SK-N-SH treated with all-trans-retinoic acid at 6 μM for 48 hours (cell line): Measurements from ENCODE around the gene TKT.

Experiments used
- ATAC-seq: fragments of 200-7000 bp; cut with Tn5 transposase; 3 replicates; pipeline ENCODE4 v1.9.1; 2020; ENCODE audit warnings: mild to moderate bottlenecking, moderate library complexity
- ARNTL ChIP-seq: fragments of 450-650 bp; formaldehyde crosslinking; IDR thresholded peaks from 2 replicates; pipeline ENCODE4 v1.5.0; 2020; ENCODE audit warnings: low read depth, mild to moderate bottlenecking, moderate library complexity, borderline replicate concordance
- BACH2 ChIP-seq: fragments of 250-450 bp; sonication (Bioruptor Pico); IDR thresholded peaks from 2 replicates; pipeline ENCODE4 v1.9.0; 2021; ENCODE audit warnings: mild to moderate bottlenecking, borderline replicate concordance
- CSDC2 ChIP-seq: fragments of 250-450 bp; sonication (Bioruptor Pico); IDR thresholded peaks from 2 replicates; pipeline ENCODE4 v1.5.0; 2020; ENCODE audit warnings: mild to moderate bottlenecking, moderate library complexity
- ESRRG ChIP-seq: fragments of 250-450 bp; sonication (Bioruptor Pico); IDR thresholded peaks from 2 replicates; pipeline ENCODE4 v1.6.1; 2021; ENCODE audit warnings: mild to moderate bottlenecking
- GLIS3 ChIP-seq: fragments of 250-450 bp; sonication (Bioruptor Pico); IDR thresholded peaks from 2 replicates; pipeline ENCODE4 v1.5.0; 2020; ENCODE audit warnings: mild to moderate bottlenecking, moderate library complexity
- ISL1 ChIP-seq: fragments of 250-450 bp; sonication (Bioruptor Pico); IDR thresholded peaks from 2 replicates; pipeline ENCODE4 v2.1.2; 2022; ENCODE audit warnings: mild to moderate bottlenecking, moderate library complexity
- OSR1 ChIP-seq: fragments of 250-450 bp; sonication (Bioruptor Pico); IDR thresholded peaks from 2 replicates; pipeline ENCODE4 v1.8.0; 2022; ENCODE audit warnings: moderate library complexity, mild to moderate bottlenecking, inconsistent platforms
- PPARA ChIP-seq: fragments of 250-450 bp; sonication (Bioruptor Pico); IDR thresholded peaks from 2 replicates; pipeline ENCODE4 v1.5.0; 2020; ENCODE audit warnings: mild to moderate bottlenecking, borderline replicate concordance
- RARB ChIP-seq: fragments of 250-450 bp; sonication (Bioruptor Pico); IDR thresholded peaks from 2 replicates; pipeline ENCODE4 v1.8.0; 2021; ENCODE audit warnings: mild to moderate bottlenecking, moderate library complexity
- TCF4 ChIP-seq: fragments of 250-450 bp; sonication (Bioruptor Pico); IDR thresholded peaks from 2 replicates; pipeline ENCODE4 v1.8.0; 2021; ENCODE audit warnings: mild to moderate bottlenecking, moderate library complexity, borderline replicate concordance
- TOX ChIP-seq: fragments of 250-450 bp; sonication (Bioruptor Pico); IDR thresholded peaks from 2 replicates; pipeline ENCODE4 v1.8.0; 2021; ENCODE audit warnings: mild to moderate bottlenecking, moderate library complexity, borderline replicate concordance
- ZC3H10 ChIP-seq: fragments of 250-450 bp; sonication (Bioruptor Pico); IDR thresholded peaks from 2 replicates; pipeline ENCODE4 v1.5.1; 2021; ENCODE audit warnings: mild to moderate bottlenecking, moderate library complexity
- ZFP3 ChIP-seq: fragments of 250-450 bp; sonication (Bioruptor Pico); IDR thresholded peaks from 2 replicates; pipeline ENCODE4 v1.5.0; 2020; ENCODE audit warnings: mild to moderate bottlenecking, moderate library complexity
- ZFP30 ChIP-seq: fragments of 450-650 bp; formaldehyde crosslinking; IDR thresholded peaks from 2 replicates; pipeline ENCODE4 v1.5.0; 2022; ENCODE audit warnings: mild to moderate bottlenecking, moderate library complexity
- ZNF565 ChIP-seq: fragments of 450-650 bp; formaldehyde crosslinking; conservative IDR thresholded peaks from 2 replicates; pipeline ENCODE4 v1.5.0; 2020; ENCODE audit warnings: low read depth, mild to moderate bottlenecking, moderate library complexity
- ZNF70 ChIP-seq: fragments of 450-650 bp; formaldehyde crosslinking; IDR thresholded peaks from 2 replicates; pipeline ENCODE4 v1.5.0; 2020; ENCODE audit warnings: mild to moderate bottlenecking, moderate library complexity
- ZNF8 ChIP-seq: fragments of 450-650 bp; formaldehyde crosslinking; IDR thresholded peaks from 2 replicates; pipeline ENCODE4 v1.5.0; 2020; ENCODE audit warnings: mild to moderate bottlenecking, moderate library complexity
- TF ChIP-seq, protein P1 (sequence below): fragments of 250-450 bp; sonication (Bioruptor Pico); IDR thresholded peaks from 2 replicates; pipeline ENCODE4 v1.5.1; 2021; ENCODE audit warnings: mild to moderate bottlenecking, moderate library complexity
- TF ChIP-seq, protein P2 (sequence below): fragments of 250-450 bp; sonication (Bioruptor Pico); IDR thresholded peaks from 2 replicates; pipeline ENCODE4 v1.8.0; 2021; ENCODE audit warnings: low read depth, mild to moderate bottlenecking, moderate library complexity, borderline replicate concordance
- TF ChIP-seq, protein P3 (sequence below): fragments of 250-450 bp; sonication (Bioruptor Pico); IDR thresholded peaks from 2 replicates; pipeline ENCODE4 v1.5.1; 2020; ENCODE audit warnings: low read depth, mild to moderate bottlenecking, moderate library complexity
- TF ChIP-seq, protein P4 (sequence below): fragments of 250-450 bp; sonication (Bioruptor Pico); IDR thresholded peaks from 2 replicates; pipeline ENCODE4 v1.5.0; 2020; ENCODE audit warnings: mild to moderate bottlenecking, moderate library complexity

TKT gene

DNA sequence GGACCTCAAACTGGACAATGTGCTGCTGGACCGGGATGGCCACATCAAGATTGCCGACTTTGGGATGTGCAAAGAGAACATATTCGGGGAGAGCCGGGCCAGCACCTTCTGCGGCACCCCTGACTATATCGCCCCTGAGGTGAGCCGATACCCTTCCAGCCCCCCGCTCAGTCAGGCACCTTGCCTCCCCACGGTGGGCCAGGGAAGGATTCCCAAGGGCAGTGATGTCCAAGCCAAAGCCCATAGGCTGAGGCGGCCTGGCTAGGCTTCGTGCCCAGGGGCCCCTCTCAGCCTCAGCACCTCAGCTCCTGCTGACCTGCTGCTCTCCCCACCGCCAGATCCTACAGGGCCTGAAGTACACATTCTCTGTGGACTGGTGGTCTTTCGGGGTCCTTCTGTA, 67.1 kb downstream of the TKT start:
- TF ChIP-seq ZNF70 (CRISPR knock-in tag) (no peak), TOX (CRISPR knock-in tag) (no peak), ESRRG (no peak), PPARA (CRISPR knock-in tag) (no peak), ISL1 (no peak), ARNTL (no peak), ZNF565 (CRISPR knock-in tag) (no peak), RARB (CRISPR knock-in tag) (no peak), BACH2 (CRISPR knock-in tag) (no peak)
- TF ChIP-seq, protein P1, sequence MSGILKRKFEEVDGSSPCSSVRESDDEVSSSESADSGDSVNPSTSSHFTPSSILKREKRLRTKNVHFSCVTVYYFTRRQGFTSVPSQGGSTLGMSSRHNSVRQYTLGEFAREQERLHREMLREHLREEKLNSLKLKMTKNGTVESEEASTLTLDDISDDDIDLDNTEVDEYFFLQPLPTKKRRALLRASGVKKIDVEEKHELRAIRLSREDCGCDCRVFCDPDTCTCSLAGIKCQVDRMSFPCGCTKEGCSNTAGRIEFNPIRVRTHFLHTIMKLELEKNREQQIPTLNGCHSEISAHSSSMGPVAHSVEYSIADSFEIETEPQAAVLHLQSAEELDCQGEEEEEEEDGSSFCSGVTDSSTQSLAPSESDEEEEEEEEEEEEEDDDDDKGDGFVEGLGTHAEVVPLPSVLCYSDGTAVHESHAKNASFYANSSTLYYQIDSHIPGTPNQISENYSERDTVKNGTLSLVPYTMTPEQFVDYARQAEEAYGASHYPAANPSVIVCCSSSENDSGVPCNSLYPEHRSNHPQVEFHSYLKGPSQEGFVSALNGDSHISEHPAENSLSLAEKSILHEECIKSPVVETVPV (CRISPR knock-in tag): no peak
- TF ChIP-seq, protein P2, sequence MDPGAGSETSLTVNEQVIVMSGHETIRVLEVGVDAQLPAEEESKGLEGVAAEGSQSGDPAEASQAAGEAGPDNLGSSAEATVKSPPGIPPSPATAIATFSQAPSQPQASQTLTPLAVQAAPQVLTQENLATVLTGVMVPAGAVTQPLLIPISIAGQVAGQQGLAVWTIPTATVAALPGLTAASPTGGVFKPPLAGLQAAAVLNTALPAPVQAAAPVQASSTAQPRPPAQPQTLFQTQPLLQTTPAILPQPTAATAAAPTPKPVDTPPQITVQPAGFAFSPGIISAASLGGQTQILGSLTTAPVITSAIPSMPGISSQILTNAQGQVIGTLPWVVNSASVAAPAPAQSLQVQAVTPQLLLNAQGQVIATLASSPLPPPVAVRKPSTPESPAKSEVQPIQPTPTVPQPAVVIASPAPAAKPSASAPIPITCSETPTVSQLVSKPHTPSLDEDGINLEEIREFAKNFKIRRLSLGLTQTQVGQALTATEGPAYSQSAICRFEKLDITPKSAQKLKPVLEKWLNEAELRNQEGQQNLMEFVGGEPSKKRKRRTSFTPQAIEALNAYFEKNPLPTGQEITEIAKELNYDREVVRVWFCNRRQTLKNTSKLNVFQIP (CRISPR knock-in tag): no peak
- no peak for ATAC-seq

DNA sequence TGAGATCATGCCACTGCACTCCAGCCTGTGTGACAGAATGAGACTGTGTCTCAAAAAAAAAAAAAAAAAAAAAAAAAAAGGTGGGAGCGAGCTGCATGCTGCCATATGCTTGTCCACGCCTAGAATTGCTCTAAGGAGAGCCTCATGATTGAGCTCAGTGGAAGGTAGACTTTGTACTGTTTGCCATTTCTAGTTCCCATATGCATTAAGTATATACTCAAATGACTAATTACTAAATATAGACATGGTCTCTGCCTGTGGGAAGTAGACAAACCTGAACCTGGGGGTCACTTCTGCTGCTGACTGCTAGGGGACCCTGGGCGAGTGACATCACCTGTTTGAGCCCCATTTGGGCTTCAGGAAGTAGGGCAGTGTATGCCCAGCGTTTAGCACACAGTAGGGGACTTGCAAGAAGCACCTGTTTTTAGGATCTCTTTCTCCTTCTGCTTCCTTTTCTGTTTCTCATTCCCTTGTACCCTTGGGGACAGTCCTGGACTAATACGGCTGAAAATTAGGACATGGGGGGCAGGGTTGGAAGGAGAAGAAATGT, 67.6 kb downstream of the TKT start:
- TF ChIP-seq, protein P3, sequence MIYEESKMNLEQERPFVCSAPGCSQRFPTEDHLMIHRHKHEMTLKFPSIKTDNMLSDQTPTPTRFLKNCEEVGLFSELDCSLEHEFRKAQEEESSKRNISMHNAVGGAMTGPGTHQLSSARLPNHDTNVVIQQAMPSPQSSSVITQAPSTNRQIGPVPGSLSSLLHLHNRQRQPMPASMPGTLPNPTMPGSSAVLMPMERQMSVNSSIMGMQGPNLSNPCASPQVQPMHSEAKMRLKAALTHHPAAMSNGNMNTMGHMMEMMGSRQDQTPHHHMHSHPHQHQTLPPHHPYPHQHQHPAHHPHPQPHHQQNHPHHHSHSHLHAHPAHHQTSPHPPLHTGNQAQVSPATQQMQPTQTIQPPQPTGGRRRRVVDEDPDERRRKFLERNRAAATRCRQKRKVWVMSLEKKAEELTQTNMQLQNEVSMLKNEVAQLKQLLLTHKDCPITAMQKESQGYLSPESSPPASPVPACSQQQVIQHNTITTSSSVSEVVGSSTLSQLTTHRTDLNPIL (CRISPR knock-in tag): no peak
- TF ChIP-seq GLIS3 (CRISPR knock-in tag) (no peak), RARB (CRISPR knock-in tag) (no peak), CSDC2 (CRISPR knock-in tag) (no peak), ESRRG (no peak), PPARA (CRISPR knock-in tag) (no peak), ARNTL (no peak), ZC3H10 (CRISPR knock-in tag) (no peak), ZFP3 (CRISPR knock-in tag) (no peak), TCF4 (CRISPR knock-in tag) (no peak), OSR1 (CRISPR knock-in tag) (no peak), TOX (CRISPR knock-in tag) (no peak), ZNF8 (no peak)
- TF ChIP-seq, protein P4, sequence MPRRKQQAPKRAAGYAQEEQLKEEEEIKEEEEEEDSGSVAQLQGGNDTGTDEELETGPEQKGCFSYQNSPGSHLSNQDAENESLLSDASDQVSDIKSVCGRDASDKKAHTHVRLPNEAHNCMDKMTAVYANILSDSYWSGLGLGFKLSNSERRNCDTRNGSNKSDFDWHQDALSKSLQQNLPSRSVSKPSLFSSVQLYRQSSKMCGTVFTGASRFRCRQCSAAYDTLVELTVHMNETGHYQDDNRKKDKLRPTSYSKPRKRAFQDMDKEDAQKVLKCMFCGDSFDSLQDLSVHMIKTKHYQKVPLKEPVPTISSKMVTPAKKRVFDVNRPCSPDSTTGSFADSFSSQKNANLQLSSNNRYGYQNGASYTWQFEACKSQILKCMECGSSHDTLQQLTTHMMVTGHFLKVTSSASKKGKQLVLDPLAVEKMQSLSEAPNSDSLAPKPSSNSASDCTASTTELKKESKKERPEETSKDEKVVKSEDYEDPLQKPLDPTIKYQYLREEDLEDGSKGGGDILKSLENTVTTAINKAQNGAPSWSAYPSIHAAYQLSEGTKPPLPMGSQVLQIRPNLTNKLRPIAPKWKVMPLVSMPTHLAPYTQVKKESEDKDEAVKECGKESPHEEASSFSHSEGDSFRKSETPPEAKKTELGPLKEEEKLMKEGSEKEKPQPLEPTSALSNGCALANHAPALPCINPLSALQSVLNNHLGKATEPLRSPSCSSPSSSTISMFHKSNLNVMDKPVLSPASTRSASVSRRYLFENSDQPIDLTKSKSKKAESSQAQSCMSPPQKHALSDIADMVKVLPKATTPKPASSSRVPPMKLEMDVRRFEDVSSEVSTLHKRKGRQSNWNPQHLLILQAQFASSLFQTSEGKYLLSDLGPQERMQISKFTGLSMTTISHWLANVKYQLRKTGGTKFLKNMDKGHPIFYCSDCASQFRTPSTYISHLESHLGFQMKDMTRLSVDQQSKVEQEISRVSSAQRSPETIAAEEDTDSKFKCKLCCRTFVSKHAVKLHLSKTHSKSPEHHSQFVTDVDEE: no peak
- TF ChIP-seq, protein P2 (CRISPR knock-in tag): no peak
- TF ChIP-seq, protein P1 (CRISPR knock-in tag): no peak
- ATAC-seq: no peak

DNA sequence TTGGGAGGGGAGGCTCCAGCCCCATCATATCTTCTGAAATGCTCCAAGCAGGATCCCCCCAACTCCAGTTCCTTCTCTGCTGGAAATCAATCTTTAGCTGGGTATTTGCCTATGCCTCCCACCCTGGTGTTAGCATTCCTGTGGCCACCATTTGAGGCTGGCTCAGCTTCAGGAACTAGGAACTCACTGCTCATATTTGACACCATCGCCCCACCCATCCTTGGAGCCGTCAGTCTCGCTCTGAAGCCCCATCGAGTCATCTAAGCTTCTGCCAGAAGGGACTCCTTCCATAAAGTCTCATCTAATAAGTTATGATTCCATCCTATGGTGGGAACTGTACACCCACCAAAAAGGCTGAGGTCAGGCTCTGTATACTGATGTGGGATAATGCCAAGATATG, 68.4 kb downstream of the TKT start:
- no peak for ATAC-seq
- TF ChIP-seq ZFP3 (CRISPR knock-in tag) (no peak), ISL1 (no peak), BACH2 (CRISPR knock-in tag) (no peak), ZNF565 (CRISPR knock-in tag) (no peak), ZFP30 (no peak), ZC3H10 (CRISPR knock-in tag) (no peak), ESRRG (no peak), TCF4 (CRISPR knock-in tag) (no peak), ZNF70 (CRISPR knock-in tag) (no peak), CSDC2 (CRISPR knock-in tag) (no peak), PPARA (CRISPR knock-in tag) (no peak)
- TF ChIP-seq, protein P1 (CRISPR knock-in tag): no peak
- TF ChIP-seq, protein P4: no peak
